Thyroid gland (tissue), 4 donors: ENCODE measurements around the gene UBE2G1. TPM values are rescaled to one million over a fixed set of nuclear protein-coding genes. Genes with fewer than 3 reads are reported as not detected.

Source experiments
- DNase-seq, 2 donors: peaks; one replicate each; pipeline ENCODE4 v3.0.0-alpha.2; 2019
- H3K27ac ChIP-seq, 3 donors: fragments of 200-600 bp; sonication (generic); 1 replicate in 2 of 3; 2 replicates in 1 of 3; pipeline ENCODE4 v1.5.1; 2016 to 2019; ENCODE audit warnings: mild to moderate bottlenecking in 1 of 3, moderate library complexity in 1 of 3
- H3K27me3 ChIP-seq: fragments of 200-600 bp; sonication (generic); one replicate; pipeline ENCODE4 v1.5.1; 2019
- H3K36me3 ChIP-seq, 2 donors: fragments of 200-600 bp; sonication (generic); one replicate each; pipeline ENCODE4 v1.5.1; 2016 to 2019
- H3K4me1 ChIP-seq, 2 donors: fragments of 200-600 bp; sonication (generic); one replicate each; pipeline ENCODE4 v1.5.1; 2017 to 2019
- H3K4me3 ChIP-seq, 3 donors: fragments of 200-600 bp; sonication (generic); replicated peaks in 1 of 3; 1 replicate in 2 of 3; 2 replicates in 1 of 3; pipeline ENCODE4 v1.5.1; 2016; ENCODE audit warnings: mild to moderate bottlenecking in 1 of 3
- H3K9me3 ChIP-seq: fragments of 200-600 bp; sonication (generic); one replicate; pipeline ENCODE4 v1.5.1; 2017
- POLR2A ChIP-seq, 2 donors: fragments of 450-650 bp; IDR thresholded peaks; one replicate each; pipeline ENCODE4 v1.6.1; 2017; ENCODE audit warnings: antibody characterized with exemption in 2 of 2, mild to moderate bottlenecking in 2 of 2, moderate library complexity in 1 of 2
- WGBS, 2 donors: methylation state at CpG; one replicate each; pipeline ENCODE4 v1.1.5; 2017; 5-methylcytosine and 5-hydroxymethylcytosine counted together
- intact Hi-C: fragments of 100-400 bp; cut with DNase I; formaldehyde crosslinking; loops from one replicate; pipeline ENCODE4 v1.15.1; 2023
- total RNA-seq, 4 donors: library from RNA; depleted of rRNA; stranded (reverse); fragments of >200 nt; gene quantifications; one replicate each; pipeline ENCODE4 v1.2.3, GENCODE V29; 2016
- TF ChIP-seq, protein P1 (sequence below), 6 experiments: fragments of 200-600 bp in 3 of 6; fragments of 450-650 bp in 3 of 6; sonication (generic) in 3 of 6; IDR thresholded peaks; one replicate each; pipeline ENCODE4 v1.5.1; 2016 to 2019; ENCODE audit warnings: antibody characterized with exemption in 6 of 6, mild to moderate bottlenecking in 2 of 6, inconsistent platforms in 1 of 6, moderate library complexity in 1 of 6

Gene UBE2G1
- total RNA-seq, 4 donors from 2014 or later = 39.1 to 58.0 (median 49.4) TPM

DNA sequence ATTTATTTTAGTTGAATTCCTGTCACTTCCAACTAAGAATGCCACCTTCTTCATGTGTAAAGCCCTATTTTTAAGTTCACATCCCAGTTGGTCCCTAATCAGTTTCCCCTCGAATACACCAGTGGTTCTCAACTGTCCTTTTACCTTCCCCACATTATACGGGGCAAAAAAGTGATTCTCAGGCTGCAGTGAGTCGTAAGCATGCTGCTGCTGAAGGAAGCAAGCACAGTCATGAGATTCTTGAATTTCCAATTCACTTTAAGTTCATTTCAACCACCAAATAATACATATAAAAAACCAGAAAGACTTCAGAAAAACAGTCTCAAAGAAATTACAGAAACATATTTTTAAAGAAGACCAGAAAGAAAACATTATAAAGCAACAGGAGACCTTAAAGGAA is 47.9 kb downstream of the UBE2G1 start:
- no peak for DNase-seq
- peaks cover 8 to 23% of the 10 kb centered on the region in 2 donors for H3K4me1 ChIP-seq
- no peak overlapping the region for H3K4me3 ChIP-seq
- H3K9me3 ChIP-seq = no peaks in the 10 kb centered on the region
- intact Hi-C loops = no loop called here
- H3K27ac ChIP-seq = no peak overlapping the region
- no peaks in the 10 kb centered on the region for H3K36me3 ChIP-seq
- no peaks in the 10 kb centered on the region for H3K27me3 ChIP-seq
- WGBS, 2 donors = 74 to 79% methylated on average over 3 of the region's 3 CpGs
- TF ChIP-seq POLR2A (IDR thresholded peaks at IDR 0.05) = no peak
- TF ChIP-seq, protein P1, sequence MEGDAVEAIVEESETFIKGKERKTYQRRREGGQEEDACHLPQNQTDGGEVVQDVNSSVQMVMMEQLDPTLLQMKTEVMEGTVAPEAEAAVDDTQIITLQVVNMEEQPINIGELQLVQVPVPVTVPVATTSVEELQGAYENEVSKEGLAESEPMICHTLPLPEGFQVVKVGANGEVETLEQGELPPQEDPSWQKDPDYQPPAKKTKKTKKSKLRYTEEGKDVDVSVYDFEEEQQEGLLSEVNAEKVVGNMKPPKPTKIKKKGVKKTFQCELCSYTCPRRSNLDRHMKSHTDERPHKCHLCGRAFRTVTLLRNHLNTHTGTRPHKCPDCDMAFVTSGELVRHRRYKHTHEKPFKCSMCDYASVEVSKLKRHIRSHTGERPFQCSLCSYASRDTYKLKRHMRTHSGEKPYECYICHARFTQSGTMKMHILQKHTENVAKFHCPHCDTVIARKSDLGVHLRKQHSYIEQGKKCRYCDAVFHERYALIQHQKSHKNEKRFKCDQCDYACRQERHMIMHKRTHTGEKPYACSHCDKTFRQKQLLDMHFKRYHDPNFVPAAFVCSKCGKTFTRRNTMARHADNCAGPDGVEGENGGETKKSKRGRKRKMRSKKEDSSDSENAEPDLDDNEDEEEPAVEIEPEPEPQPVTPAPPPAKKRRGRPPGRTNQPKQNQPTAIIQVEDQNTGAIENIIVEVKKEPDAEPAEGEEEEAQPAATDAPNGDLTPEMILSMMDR (IDR thresholded peaks at IDR 0.05) = no peak

DNA sequence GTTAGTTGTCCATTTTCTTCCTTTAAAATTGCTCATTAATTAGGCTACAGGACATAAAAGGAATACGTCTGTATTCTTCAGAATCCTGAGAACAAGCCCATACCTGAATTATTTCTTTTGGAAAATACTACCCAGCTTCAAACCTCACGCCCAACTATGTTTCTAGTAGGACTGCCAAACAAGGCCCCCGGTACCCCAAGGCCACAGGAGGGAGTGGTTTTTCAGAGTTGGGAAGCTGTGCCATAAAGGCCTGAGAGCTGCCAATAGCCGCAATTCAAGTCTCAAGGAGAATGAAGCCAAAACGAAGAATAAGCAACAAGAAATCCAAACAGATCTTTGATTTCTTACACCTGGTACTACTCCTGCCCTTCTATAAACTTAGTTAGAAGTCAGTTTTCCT is 48.3 kb downstream of the UBE2G1 start:
- Histone ChIP-seq H3K4me1 (peaks cover 11 to 25% of the 10 kb centered on the region in 2 donors), H3K36me3 (no peaks in the 10 kb centered on the region), H3K27me3 (no peaks in the 10 kb centered on the region), H3K4me3 (no peak overlapping the region), H3K27ac (no peak overlapping the region), H3K9me3 (no peaks in the 10 kb centered on the region)
- TF ChIP-seq POLR2A (IDR thresholded peaks at IDR 0.05) = no peak
- TF ChIP-seq, protein P1 (IDR thresholded peaks at IDR 0.05) = no peak
- no peak for DNase-seq
- intact Hi-C loops = no loop called here
- 65 to 72% methylated on average over 5 of the region's 5 CpGs for WGBS, 2 donors

DNA sequence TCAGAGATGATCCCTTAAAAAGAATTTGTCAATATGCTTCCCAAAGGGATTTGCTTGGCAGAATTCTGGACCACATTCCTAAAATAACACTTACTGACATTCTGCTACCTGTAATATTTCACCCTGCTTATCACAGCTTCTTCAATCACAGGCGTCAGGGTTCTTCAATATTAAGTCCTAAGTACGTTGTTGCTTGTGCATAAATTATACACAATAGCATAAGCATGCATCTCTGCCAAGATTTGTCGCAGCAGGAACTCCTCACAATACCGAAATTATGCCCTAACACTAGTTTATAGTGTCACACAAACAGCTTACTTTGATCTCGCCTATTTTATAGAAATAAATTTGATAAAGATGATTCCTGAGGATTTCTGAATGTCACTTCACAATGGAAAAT is 48.9 kb downstream of the UBE2G1 start:
- intact Hi-C loops = no loop called here
- DNase-seq = no peak
- 64% methylated on average over 5 of the region's 5 CpGs for WGBS, 2 donors
- H3K4me1 ChIP-seq = peaks cover 12 to 25% of the 10 kb centered on the region in 2 donors
- TF ChIP-seq POLR2A (IDR thresholded peaks at IDR 0.05) = no peak
- TF ChIP-seq, protein P1 (IDR thresholded peaks at IDR 0.05) = no peak
- no peaks in the 10 kb centered on the region for H3K27me3 ChIP-seq
- no peak overlapping the region for H3K4me3 ChIP-seq
- no peaks in the 10 kb centered on the region for H3K9me3 ChIP-seq
- H3K27ac ChIP-seq = no peak overlapping the region
- H3K36me3 ChIP-seq = no peaks in the 10 kb centered on the region

DNA sequence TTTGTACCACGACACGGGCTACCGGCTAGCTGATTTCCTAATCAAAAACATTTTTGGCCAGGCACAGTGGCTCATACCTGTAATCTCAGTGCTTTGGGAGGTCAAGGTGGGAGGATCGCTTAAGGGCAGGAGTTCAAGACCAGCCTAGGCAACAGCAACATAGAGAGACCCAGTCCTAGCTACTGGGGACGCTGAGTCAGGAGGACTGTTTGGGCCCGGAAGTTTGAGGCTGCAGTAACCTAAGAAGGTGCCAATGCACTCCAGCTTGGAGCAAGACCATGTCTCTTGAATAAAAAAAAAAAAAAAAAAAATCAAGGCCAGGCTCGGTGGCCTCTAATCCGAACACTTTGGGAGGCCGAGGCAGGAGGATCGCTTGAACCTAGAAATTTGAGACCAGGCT is 49.8 kb downstream of the UBE2G1 start:
- no peak overlapping the region for H3K27ac ChIP-seq
- WGBS, 2 donors = 97 to 98% methylated on average over 10 of the region's 10 CpGs
- H3K4me1 ChIP-seq = peaks cover 12 to 25% of the 10 kb centered on the region in 2 donors
- no peak for TF ChIP-seq POLR2A (IDR thresholded peaks at IDR 0.05)
- TF ChIP-seq, protein P1 (IDR thresholded peaks at IDR 0.05) = no peak
- no peaks in the 10 kb centered on the region for H3K27me3 ChIP-seq
- no peaks in the 10 kb centered on the region for H3K9me3 ChIP-seq
- no peak for DNase-seq
- no peak overlapping the region for H3K4me3 ChIP-seq
- intact Hi-C loops = no loop called here
- no peaks in the 10 kb centered on the region for H3K36me3 ChIP-seq

DNA sequence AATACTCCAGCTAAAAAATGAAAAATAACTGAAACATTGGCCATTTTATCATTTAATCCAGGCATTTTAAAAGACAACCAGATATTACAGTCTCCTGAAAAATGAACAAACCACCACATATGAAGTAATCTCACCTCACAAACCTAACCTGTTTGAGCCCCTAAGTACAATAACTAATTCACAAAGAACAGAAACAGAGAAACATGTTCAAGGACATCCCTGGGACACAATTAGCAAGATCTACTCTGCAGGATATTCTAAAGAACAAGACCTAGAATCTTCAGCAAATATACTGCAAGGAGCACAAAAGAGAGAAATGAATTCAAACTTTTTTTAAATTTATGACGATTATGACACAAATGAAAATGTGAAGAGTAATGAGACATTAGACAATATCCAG is 51.9 kb downstream of the UBE2G1 start:
- no peak overlapping the region for H3K27ac ChIP-seq
- TF ChIP-seq, protein P1 (IDR thresholded peaks at IDR 0.05) = no peak
- no peak for TF ChIP-seq POLR2A (IDR thresholded peaks at IDR 0.05)
- 76 to 77% methylated on average over 1 of the region's 1 CpG for WGBS, 2 donors
- H3K36me3 ChIP-seq = no peaks in the 10 kb centered on the region
- no peaks in the 10 kb centered on the region for H3K9me3 ChIP-seq
- intact Hi-C loops = no loop called here
- H3K4me1 ChIP-seq = peaks cover 19 to 35% of the 10 kb centered on the region in 2 donors
- no peak overlapping the region for H3K4me3 ChIP-seq
- H3K27me3 ChIP-seq = no peaks in the 10 kb centered on the region
- no peak for DNase-seq
